B cell (primary cell): ENCODE data around the gene TOPAZ1. TPM values are rescaled to one million over a fixed set of nuclear protein-coding genes. Genes with fewer than 3 reads are reported as not detected.
A peak's percentile ranks its signal among the peaks of the same experiment; 100 is the strongest.

Experiments
- ATAC-seq: fragments of 200-7000 bp; cut with Tn5 transposase; one replicate; pipeline ENCODE4 v1.10.0; 2021; ENCODE audit warnings: low read depth, mild to moderate bottlenecking, moderate number of reproducible peaks, moderate library complexity
- CTCF ChIA-PET: fragments of 350-600 bp; sonication (Branson Sonifier 250); formaldehyde crosslinking; loops from one replicate; lab custom pipeline; 2021; ENCODE audit warnings: antibody characterized with exemption, inconsistent platforms; lab: Charles Lee
- POLR2A ChIA-PET: fragments of 350-600 bp; sonication (Branson Sonifier 250); formaldehyde crosslinking; loops from one replicate; lab custom pipeline; 2021; ENCODE audit warnings: antibody characterized with exemption; lab: Charles Lee
- DNase-seq: peaks from one replicate; pipeline ENCODE4 v3.0.0; 2013
- H2AFZ ChIP-seq: 2 replicates; pipeline ENCODE4 v1.6.1; 2012; ENCODE audit warnings: mild to moderate bottlenecking, low read depth, low read length; ENCODE audit not compliant: insufficient read depth, poor library complexity, severe bottlenecking
- H3K27ac ChIP-seq, 2 donors: 1 replicate in 1 of 2; 2 replicates in 1 of 2; pipeline ENCODE4 v1.5.1; 2012 to 2013; ENCODE audit warnings: low read length in 2 of 2, mild to moderate bottlenecking in 2 of 2, moderate library complexity in 1 of 2
- H3K27me3 ChIP-seq, 4 experiments: fragments of 200-600 bp in 1 of 4; sonication (generic) in 1 of 4; replicated peaks in 1 of 4; 1 replicate in 2 of 4; 2 replicates in 2 of 4; pipeline versions ENCODE4 v1.6.1 to v1.7.0; 2013 to 2016; ENCODE audit warnings: low read length in 3 of 4, mild to moderate bottlenecking in 2 of 4, mixed read lengths in 1 of 4, moderate library complexity in 1 of 4; ENCODE audit not compliant: insufficient read depth in 4 of 4, control insufficient read depth in 3 of 4; ENCODE audit errors: control extremely low read depth in 1 of 4
- H3K36me3 ChIP-seq, 2 experiments: replicated peaks in 1 of 2; 1 replicate in 1 of 2; 2 replicates in 1 of 2; pipeline versions ENCODE4 v1.6.1 to v1.7.1; 2013; ENCODE audit warnings: low read length in 1 of 2; ENCODE audit not compliant: insufficient read depth in 2 of 2, control insufficient read depth in 1 of 2; ENCODE audit errors: control extremely low read depth in 1 of 2, extremely low read depth in 1 of 2
- H3K4me1 ChIP-seq, 2 donors: fragments of 200-600 bp in 1 of 2; sonication (generic) in 1 of 2; 1 replicate in 1 of 2; 2 replicates in 1 of 2; pipeline versions ENCODE4 v1.5.1 to v1.6.1; 2013 to 2017; ENCODE audit warnings: low read length in 2 of 2; ENCODE audit not compliant: control insufficient read depth in 2 of 2, insufficient read depth in 2 of 2
- H3K4me2 ChIP-seq: replicated peaks from 2 replicates; pipeline ENCODE3; 2012; ENCODE audit warnings: mild to moderate bottlenecking, low read depth, low read length; ENCODE audit not compliant: poor library complexity, severe bottlenecking
- H3K4me3 ChIP-seq, 5 experiments: fragments of 200-600 bp in 1 of 5; sonication (generic) in 1 of 5; 1 replicate in 3 of 5; 2 replicates in 2 of 5; pipeline versions ENCODE4 v1.5.1 to v1.7.0; 2011 to 2016; ENCODE audit warnings: low read length in 4 of 5, mild to moderate bottlenecking in 4 of 5, low read depth in 2 of 5, control low read depth in 1 of 5, moderate library complexity in 1 of 5; ENCODE audit not compliant: insufficient read depth in 1 of 5; ENCODE audit errors: control extremely low read depth in 1 of 5, extremely low read depth in 1 of 5
- H3K79me2 ChIP-seq: fragments of 200-600 bp; sonication (generic); one replicate; pipeline ENCODE4 v1.6.0; 2016; ENCODE audit warnings: low read length; ENCODE audit not compliant: control insufficient read depth, insufficient read depth
- H3K9ac ChIP-seq: fragments of 200-600 bp; sonication (generic); 2 replicates; pipeline ENCODE4 v1.6.1; 2017; ENCODE audit warnings: mild to moderate bottlenecking, low read length, moderate library complexity
- H3K9me3 ChIP-seq, 3 donors: one replicate each; pipeline versions ENCODE4 v1.6.1 to v1.7.1; 2013; ENCODE audit warnings: low read length in 2 of 3; ENCODE audit not compliant: control insufficient read depth in 2 of 3, insufficient read depth in 1 of 3; ENCODE audit errors: control extremely low read depth in 1 of 3
- H4K20me1 ChIP-seq: 2 replicates; pipeline ENCODE4 v1.6.0; 2012; ENCODE audit warnings: mild to moderate bottlenecking, low read length; ENCODE audit not compliant: insufficient read depth, control insufficient read depth, poor library complexity, severe bottlenecking
- H3K27ac Mint-ChIP-seq: one replicate; pipeline ENCODE4 v1.8.0; 2021; ENCODE audit warnings: mixed read lengths
- H3K27me3 Mint-ChIP-seq: one replicate; pipeline ENCODE4 v1.8.0; 2021; ENCODE audit warnings: mixed read lengths
- H3K4me1 Mint-ChIP-seq: one replicate; pipeline ENCODE4 v1.8.0; 2021; ENCODE audit warnings: mixed read lengths
- H3K4me3 Mint-ChIP-seq: one replicate; pipeline ENCODE4 v1.8.0; 2021; ENCODE audit warnings: mixed read lengths
- H3K9me3 Mint-ChIP-seq: one replicate; pipeline ENCODE4 v1.8.0; 2022; ENCODE audit warnings: mixed read lengths; ENCODE audit not compliant: insufficient read depth
- CTCF ChIP-seq: fragments of 200-600 bp; IDR thresholded peaks from one replicate; pipeline ENCODE4 v1.8.0; 2022; ENCODE audit warnings: antibody characterized with exemption, mild to moderate bottlenecking
- EZH2 ChIP-seq: IDR thresholded peaks from 2 replicates; pipeline ENCODE4 v1.6.1; 2012; ENCODE audit warnings: borderline replicate concordance, low read depth, mild to moderate bottlenecking, moderate library complexity, low read length; ENCODE audit not compliant: insufficient read depth, poor library complexity, severe bottlenecking
- WGBS: methylation state at CpG from one replicate; pipeline ENCODE4 v1.1.5; 2013; ENCODE audit warnings: missing lambda C conversion rate; ENCODE audit not compliant: insufficient coverage; 5-methylcytosine and 5-hydroxymethylcytosine counted together
- intact Hi-C: fragments of 100-400 bp; cut with micrococcal nuclease; formaldehyde crosslinking; loops from one replicate; pipeline ENCODE4 v1.10.0; 2022
- polyA plus RNA-seq: library from polyadenylated mRNA; depleted of rRNA; stranded (reverse); fragments of >200 nt; gene quantifications from 2 replicates; pipeline ENCODE4 v1.2.3, GENCODE V29; 2012
- total RNA-seq, 2 donors: library from RNA; stranded (reverse); fragments of 120-200 nt in 1 of 2; gene quantifications; 1 replicate in 1 of 2; 2 replicates in 1 of 2; pipeline versions ENCODE4 v1.2.3 to v1.2.4, GENCODE V29; 2013 to 2022

Gene TOPAZ1
- total and polyA plus RNA-seq, 2 donors (not counting 1 experiment from before 2014, with no cell fraction given), result not detected

DNA sequence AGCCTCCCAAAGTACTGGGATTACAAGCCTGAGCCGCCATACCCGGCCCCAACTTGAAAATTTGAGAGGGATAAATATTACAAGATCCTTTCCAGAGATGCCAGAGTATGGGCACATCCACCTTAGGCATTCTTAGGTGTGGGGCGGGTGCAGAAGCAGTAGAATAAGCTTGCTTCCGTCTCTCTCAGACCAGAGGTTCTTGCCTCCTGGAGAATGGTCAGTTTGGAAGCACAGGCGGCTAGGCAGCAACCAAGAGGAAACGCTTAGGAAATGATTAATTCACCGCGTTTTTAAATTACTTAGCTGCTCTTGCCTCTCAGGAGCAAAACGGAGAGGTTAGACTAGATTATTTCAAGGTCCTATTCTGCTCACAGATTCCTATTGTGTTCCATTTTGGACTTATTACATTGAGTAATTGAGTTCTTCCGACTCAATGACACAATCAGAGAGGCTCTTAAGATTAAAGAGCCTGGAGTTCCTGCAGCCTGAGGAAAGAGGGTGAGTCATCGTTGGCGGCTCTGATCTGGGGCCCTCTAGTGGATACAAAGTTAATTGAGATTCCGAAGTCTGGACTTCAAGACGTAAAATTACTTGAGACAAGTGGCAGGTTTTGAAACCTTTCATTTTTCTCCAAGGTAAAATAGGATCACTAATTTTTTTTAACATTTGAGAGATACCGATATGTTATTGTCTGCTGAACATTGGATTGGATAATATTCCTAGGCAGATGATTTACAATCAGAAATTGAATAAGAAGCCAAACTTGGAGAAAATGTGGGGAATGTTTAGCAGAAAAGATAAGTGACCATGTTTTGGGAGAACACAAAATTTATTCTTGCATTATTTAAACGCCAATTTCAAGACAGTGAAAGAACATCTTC, 5.8 kb upstream of the TOPAZ1 start:
- Histone ChIP-seq H2AFZ (peak overlapping the region; percentile 44), H3K4me1 (peaks cover 0 to 3% of the 10 kb centered on the region in 2 donors), H3K9ac (no peak overlapping the region), H3K4me3 (no peak overlapping the region), H3K79me2 (no peaks in the 10 kb centered on the region), H3K36me3 (no peaks in the 10 kb centered on the region), H3K27ac (no peak overlapping the region), H3K9me3 (no peaks in the 10 kb centered on the region), H3K27me3 (no peaks in the 10 kb centered on the region), H3K4me2 (peak overlapping the region; percentile 37), H4K20me1 (no peaks in the 10 kb centered on the region)
- H3K9me3 Mint-ChIP-seq, result no peaks in the 10 kb centered on the region
- H3K27ac Mint-ChIP-seq, result no peak overlapping the region
- WGBS, result 55% methylated on average over 5 of the region's 16 CpGs
- intact Hi-C loops, result loop anchor here (1.0 kb wide), 1 partner anchor 692 kb away; no protein-coding TSS in a partner anchor
- H3K27me3 Mint-ChIP-seq, result peaks cover 14% of the 10 kb centered on the region
- ChIA-PET CTCF (interaction anchor here (0.7 to 2.9 kb wide), 14 partner anchors 9 to 694 kb away, joined by 3 to 12 read pairs (median 4); no protein-coding TSS in a partner anchor), POLR2A (no interaction called here)
- ATAC-seq (peak; percentile 65), DNase-seq (peak; percentile 58)
- no peak overlapping the region for H3K4me3 Mint-ChIP-seq
- TF ChIP-seq EZH2 (no peak), CTCF (peak; percentile 85)
- H3K4me1 Mint-ChIP-seq, result peaks cover 5% of the 10 kb centered on the region

DNA sequence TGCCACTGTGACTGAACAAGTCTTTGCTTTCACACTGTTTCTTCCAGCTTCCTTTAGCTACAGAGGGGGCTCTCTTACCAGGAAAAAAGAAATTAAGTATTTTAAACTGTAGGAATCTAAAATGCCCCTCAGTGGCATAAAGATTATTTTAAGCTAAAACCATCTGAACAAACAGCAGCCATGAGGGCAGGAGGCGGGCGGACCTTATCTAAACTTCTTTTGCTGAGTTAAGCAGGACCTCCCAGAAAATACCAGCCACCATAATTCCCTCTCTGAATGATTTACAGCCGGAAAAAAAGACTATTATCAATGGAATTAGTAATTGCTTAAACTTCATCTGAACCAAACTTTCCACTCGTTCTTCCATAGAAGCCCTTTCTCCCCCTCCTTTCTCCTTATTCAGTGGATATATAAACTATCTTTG, 5.2 kb upstream of the TOPAZ1 start:
- peaks cover 14% of the 10 kb centered on the region for H3K27me3 Mint-ChIP-seq
- TF ChIP-seq EZH2, result no peak
- TF ChIP-seq CTCF, result no peak
- Histone ChIP-seq H3K36me3 (no peaks in the 10 kb centered on the region), H2AFZ (no peak overlapping the region), H3K79me2 (no peaks in the 10 kb centered on the region), H3K27me3 (no peaks in the 10 kb centered on the region), H3K4me3 (no peak overlapping the region), H3K4me2 (no peak overlapping the region), H3K27ac (no peak overlapping the region), H3K4me1 (peaks cover 0 to 3% of the 10 kb centered on the region in 2 donors), H4K20me1 (no peaks in the 10 kb centered on the region), H3K9ac (no peak overlapping the region), H3K9me3 (peaks cover 0 to 1% (median 0%) of the 10 kb centered on the region in 3 donors)
- no peaks in the 10 kb centered on the region for H3K9me3 Mint-ChIP-seq
- peaks cover 5% of the 10 kb centered on the region for H3K4me1 Mint-ChIP-seq
- H3K27ac Mint-ChIP-seq, result no peak overlapping the region
- ChIA-PET POLR2A (no interaction called here), CTCF (interaction anchor here (1.0 to 2.9 kb wide), 5 partner anchors 12 to 695 kb away, joined by 4 to 12 read pairs (median 9); no protein-coding TSS in a partner anchor)
- ATAC-seq, result no peak
- 100% methylated on average over 1 of the region's 4 CpGs for whole genome bisulfite sequencing
- no peak overlapping the region for H3K4me3 Mint-ChIP-seq
- no peak for DNase-seq
- intact Hi-C loops, result loop anchor here (1.0 kb wide), 1 partner anchor 692 kb away; no protein-coding TSS in a partner anchor
